OCI-LY7 (cell line): ENCODE measurements around the gene RPL38. TPM values are rescaled to one million over a fixed set of nuclear protein-coding genes. Genes with fewer than 3 reads are reported as not detected.

Experiments
- BruUV-seq: library from RNA; stranded (reverse); fragments of 400-500 nt; replicated peaks from 2 replicates; lab custom pipeline; 2021; lab: Mats Ljungman, UMichigan
- CTCF ChIA-PET: fragments of 300-600 bp; sonication (Branson Sonifier 250); formaldehyde crosslinking; loops from one replicate; lab custom pipeline; 2022; ENCODE audit warnings: antibody characterized with exemption; ENCODE audit not compliant: unreplicated experiment; lab: Charles Lee
- POLR2A ChIA-PET: fragments of 300-600 bp; sonication (Branson Sonifier 250); formaldehyde crosslinking; loops from one replicate; lab custom pipeline; 2022; ENCODE audit warnings: antibody characterized with exemption; lab: Charles Lee
- DNase-seq: peaks from one replicate; pipeline ENCODE4 v3.0.0-alpha.2; 2015; ENCODE audit warnings: low spot score
- H2AFZ ChIP-seq: fragments of 200-600 bp; sonication (generic), shearing (Covaris generic); 2 replicates; pipeline ENCODE4 v1.6.1; 2014; ENCODE audit warnings: mild to moderate bottlenecking, antibody characterized with exemption, low read length, moderate library complexity
- H3K27ac ChIP-seq: fragments of 200-600 bp; sonication (generic); 2 replicates; pipeline ENCODE4 v1.5.1; 2014; ENCODE audit warnings: mixed run types, low read depth, mild to moderate bottlenecking, moderate library complexity, low read length, inconsistent platforms; ENCODE audit not compliant: poor library complexity, severe bottlenecking
- H3K36me3 ChIP-seq: fragments of 200-600 bp; sonication (generic); 2 replicates; pipeline ENCODE4 v1.6.1; 2014; ENCODE audit warnings: mild to moderate bottlenecking, antibody characterized with exemption, low read length, moderate library complexity, mixed read lengths; ENCODE audit not compliant: insufficient read depth
- H3K4me1 ChIP-seq: fragments of 200-600 bp; sonication (generic); 2 replicates; pipeline ENCODE4 v1.5.1; 2014; ENCODE audit warnings: mild to moderate bottlenecking, low read length; ENCODE audit not compliant: insufficient read depth, poor library complexity, severe bottlenecking
- H3K4me2 ChIP-seq: fragments of 200-600 bp; sonication (generic); 2 replicates; pipeline ENCODE4 v1.6.1; 2014; ENCODE audit warnings: mild to moderate bottlenecking, low read length
- H3K4me3 ChIP-seq: fragments of 200-600 bp; sonication (generic); 2 replicates; pipeline ENCODE4 v1.5.1; 2014; ENCODE audit warnings: mild to moderate bottlenecking, low read depth, low read length; ENCODE audit not compliant: poor library complexity, severe bottlenecking
- H3K79me2 ChIP-seq: fragments of 200-600 bp; sonication (generic); 2 replicates; pipeline ENCODE4 v1.6.1; 2016; ENCODE audit warnings: low read depth, mild to moderate bottlenecking, low read length, moderate library complexity, mixed read lengths; ENCODE audit not compliant: insufficient read depth
- H3K9me2 ChIP-seq: fragments of 200-600 bp; sonication (generic); 2 replicates; pipeline ENCODE4 v1.6.1; 2016; ENCODE audit warnings: mild to moderate bottlenecking, low read length, mixed read lengths; ENCODE audit not compliant: insufficient read depth
- H3K9me3 ChIP-seq: fragments of 200-600 bp; sonication (generic); 2 replicates; pipeline ENCODE4 v1.6.1; 2014; ENCODE audit warnings: mild to moderate bottlenecking, mixed run types, low read length, mixed read lengths
- H4K20me1 ChIP-seq: fragments of 200-600 bp; sonication (generic); 2 replicates; pipeline ENCODE4 v1.6.1; 2014; ENCODE audit warnings: mild to moderate bottlenecking, antibody characterized with exemption, low read length, moderate library complexity, mixed read lengths; ENCODE audit not compliant: insufficient read depth
- EZH2phosphoT487 ChIP-seq: fragments of 200-600 bp; sonication (generic); IDR thresholded peaks from 2 replicates; pipeline ENCODE4 v1.6.1; 2018; ENCODE audit warnings: low read depth, borderline replicate concordance, mild to moderate bottlenecking, mixed run types, antibody characterized with exemption, low read length, moderate library complexity, mixed read lengths
- intact Hi-C: fragments of 100-400 bp; cut with micrococcal nuclease; formaldehyde crosslinking; loops from one replicate; pipeline ENCODE4 v1.10.0; 2022; ENCODE audit not compliant: unreplicated experiment
- total RNA-seq, 2 experiments: library from RNA; depleted of rRNA in 1 of 2; stranded (reverse); fragments of >200 nt in 1 of 2; shearing (Covaris generic) in 1 of 2; gene quantifications; 2 replicates each; pipeline ENCODE4 v1.2.3, GENCODE V29; 2014 to 2022
- TF ChIP-seq, protein P1 (sequence below): fragments of 200-600 bp; sonication (generic); conservative IDR thresholded peaks from 2 replicates; pipeline ENCODE4 v1.5.1; 2014; ENCODE audit warnings: mild to moderate bottlenecking, antibody characterized with exemption, low read length, moderate library complexity, mixed read lengths

Gene RPL38
- total RNA-seq, 2 experiments from 2014 or later, result 1,845 to 4,732 TPM

DNA sequence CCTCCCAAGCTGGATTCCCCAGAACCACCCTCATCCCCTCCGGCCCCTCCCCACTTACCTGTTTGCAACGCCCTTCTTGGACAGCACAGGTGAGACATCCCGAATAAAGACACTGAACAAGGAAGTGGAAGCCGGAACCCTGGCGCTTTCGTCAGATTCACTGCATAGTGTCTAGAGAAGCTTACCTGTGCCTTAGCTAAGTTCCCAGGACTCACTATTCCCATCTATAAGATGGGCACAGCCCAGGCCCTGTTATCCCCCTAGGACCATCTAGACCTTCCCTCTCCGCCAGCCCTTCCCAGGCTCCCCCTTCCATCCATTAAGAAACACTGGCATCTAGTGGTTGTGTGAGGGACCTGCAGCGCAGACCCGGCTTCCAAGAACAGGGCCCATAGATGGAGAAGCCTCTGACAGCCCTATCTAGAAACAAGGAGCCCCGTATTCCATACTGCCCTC, 26.9 kb upstream of the RPL38 start:
- intact Hi-C loops, result loop anchor here (1.0 to 10.0 kb wide), 3 partner anchors 86 to 749 kb away; partner anchors contain the start of gene SDK2
- DNase-seq, result peak; percentile 63
- CTCF ChIA-PET, result no interaction called here
- BruUV-seq, result no TSS peak
- Histone ChIP-seq H4K20me1 (no peaks in the 10 kb centered on the region), H3K4me2 (no peak overlapping the region), H2AFZ (no peak overlapping the region), H3K9me3 (no peaks in the 10 kb centered on the region), H3K4me3 (no peak overlapping the region), H3K79me2 (no peaks in the 10 kb centered on the region), H3K27ac (no peak overlapping the region), H3K4me1 (no peaks in the 10 kb centered on the region), H3K9me2 (no peaks in the 10 kb centered on the region), H3K36me3 (no peaks in the 10 kb centered on the region)
- POLR2A ChIA-PET, result interaction anchor here (0.6 kb wide), 1 partner anchor 839 kb away, joined by 3 read pairs; no protein-coding TSS in a partner anchor
- TF ChIP-seq, protein P1, sequence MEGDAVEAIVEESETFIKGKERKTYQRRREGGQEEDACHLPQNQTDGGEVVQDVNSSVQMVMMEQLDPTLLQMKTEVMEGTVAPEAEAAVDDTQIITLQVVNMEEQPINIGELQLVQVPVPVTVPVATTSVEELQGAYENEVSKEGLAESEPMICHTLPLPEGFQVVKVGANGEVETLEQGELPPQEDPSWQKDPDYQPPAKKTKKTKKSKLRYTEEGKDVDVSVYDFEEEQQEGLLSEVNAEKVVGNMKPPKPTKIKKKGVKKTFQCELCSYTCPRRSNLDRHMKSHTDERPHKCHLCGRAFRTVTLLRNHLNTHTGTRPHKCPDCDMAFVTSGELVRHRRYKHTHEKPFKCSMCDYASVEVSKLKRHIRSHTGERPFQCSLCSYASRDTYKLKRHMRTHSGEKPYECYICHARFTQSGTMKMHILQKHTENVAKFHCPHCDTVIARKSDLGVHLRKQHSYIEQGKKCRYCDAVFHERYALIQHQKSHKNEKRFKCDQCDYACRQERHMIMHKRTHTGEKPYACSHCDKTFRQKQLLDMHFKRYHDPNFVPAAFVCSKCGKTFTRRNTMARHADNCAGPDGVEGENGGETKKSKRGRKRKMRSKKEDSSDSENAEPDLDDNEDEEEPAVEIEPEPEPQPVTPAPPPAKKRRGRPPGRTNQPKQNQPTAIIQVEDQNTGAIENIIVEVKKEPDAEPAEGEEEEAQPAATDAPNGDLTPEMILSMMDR, result peak; percentile 98
- TF ChIP-seq EZH2phosphoT487, result no peak

DNA sequence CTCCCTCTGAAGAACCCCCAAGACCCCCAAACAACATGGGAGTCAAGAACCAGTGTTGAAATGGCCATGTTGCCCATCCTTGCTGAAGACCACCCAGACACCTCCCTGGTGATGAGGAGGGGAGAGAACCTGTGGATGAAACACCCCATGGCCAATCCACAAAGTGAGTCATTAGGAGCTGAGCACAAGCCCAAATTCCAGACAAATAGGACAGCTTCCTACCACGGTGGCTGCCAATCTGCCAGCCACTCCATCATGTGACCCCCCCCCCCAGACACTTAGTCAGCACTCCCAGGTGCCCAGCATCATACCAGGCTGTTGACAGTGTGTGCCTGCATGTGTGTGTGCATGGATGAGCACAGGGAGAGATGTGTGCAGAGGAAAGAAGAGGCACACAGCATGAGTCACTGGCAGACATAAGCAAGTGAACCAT, 26.4 kb upstream of the RPL38 start:
- Histone ChIP-seq H3K4me1 (no peaks in the 10 kb centered on the region), H3K27ac (no peak overlapping the region), H2AFZ (no peak overlapping the region), H3K4me2 (no peak overlapping the region), H3K79me2 (no peaks in the 10 kb centered on the region), H3K4me3 (no peak overlapping the region), H3K9me2 (no peaks in the 10 kb centered on the region), H3K36me3 (no peaks in the 10 kb centered on the region), H4K20me1 (no peaks in the 10 kb centered on the region), H3K9me3 (no peaks in the 10 kb centered on the region)
- BruUV-seq, result no TSS peak
- ChIA-PET POLR2A (interaction anchor here (0.6 kb wide), 1 partner anchor 12 kb away, joined by 3 read pairs; no protein-coding TSS in a partner anchor), CTCF (no interaction called here)
- TF ChIP-seq, protein P1, result no peak; the same call in none of the 2 replicates
- TF ChIP-seq EZH2phosphoT487, result no peak
- DNase-seq, result no peak
- intact Hi-C loops, result loop anchor here (5.0 to 10.0 kb wide), 2 partner anchors 532 to 750 kb away; partner anchors contain the start of gene SDK2

DNA sequence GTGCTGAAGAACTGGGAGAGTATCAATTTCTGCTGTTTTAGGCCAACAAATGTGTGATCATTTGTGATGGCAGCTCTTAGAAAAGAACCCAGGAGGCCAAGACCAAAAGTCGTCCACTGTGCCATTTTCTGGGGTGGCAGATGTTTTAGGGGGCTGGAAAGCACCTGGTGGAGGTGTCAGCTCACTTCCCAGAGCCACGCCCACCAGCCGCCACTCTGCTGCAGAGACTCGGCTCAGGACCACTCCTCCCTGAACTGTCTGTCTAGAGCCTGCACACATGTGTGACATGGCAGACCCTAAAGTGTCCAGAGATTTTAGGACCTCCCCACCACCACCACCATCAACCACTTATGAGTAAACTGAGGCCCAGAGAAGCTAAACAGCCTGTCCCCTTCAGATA, 23.9 kb upstream of the RPL38 start:
- Histone ChIP-seq H3K4me3 (no peak overlapping the region), H3K27ac (no peak overlapping the region), H3K79me2 (no peaks in the 10 kb centered on the region), H2AFZ (no peak overlapping the region), H3K9me3 (no peaks in the 10 kb centered on the region), H3K4me2 (no peak overlapping the region), H3K36me3 (no peaks in the 10 kb centered on the region), H3K9me2 (no peaks in the 10 kb centered on the region), H3K4me1 (no peaks in the 10 kb centered on the region), H4K20me1 (no peaks in the 10 kb centered on the region)
- intact Hi-C loops, result loop anchor here (5.0 to 10.0 kb wide), 2 partner anchors 535 to 752 kb away; partner anchors contain the start of gene SDK2
- no peak for DNase-seq
- BruUV-seq, result no TSS peak
- TF ChIP-seq EZH2phosphoT487, result no peak
- TF ChIP-seq, protein P1, result no peak
- POLR2A ChIA-PET, result no interaction called here
- CTCF ChIA-PET, result no interaction called here
